ENCODE measurements around the gene LRRN2.

DNA sequence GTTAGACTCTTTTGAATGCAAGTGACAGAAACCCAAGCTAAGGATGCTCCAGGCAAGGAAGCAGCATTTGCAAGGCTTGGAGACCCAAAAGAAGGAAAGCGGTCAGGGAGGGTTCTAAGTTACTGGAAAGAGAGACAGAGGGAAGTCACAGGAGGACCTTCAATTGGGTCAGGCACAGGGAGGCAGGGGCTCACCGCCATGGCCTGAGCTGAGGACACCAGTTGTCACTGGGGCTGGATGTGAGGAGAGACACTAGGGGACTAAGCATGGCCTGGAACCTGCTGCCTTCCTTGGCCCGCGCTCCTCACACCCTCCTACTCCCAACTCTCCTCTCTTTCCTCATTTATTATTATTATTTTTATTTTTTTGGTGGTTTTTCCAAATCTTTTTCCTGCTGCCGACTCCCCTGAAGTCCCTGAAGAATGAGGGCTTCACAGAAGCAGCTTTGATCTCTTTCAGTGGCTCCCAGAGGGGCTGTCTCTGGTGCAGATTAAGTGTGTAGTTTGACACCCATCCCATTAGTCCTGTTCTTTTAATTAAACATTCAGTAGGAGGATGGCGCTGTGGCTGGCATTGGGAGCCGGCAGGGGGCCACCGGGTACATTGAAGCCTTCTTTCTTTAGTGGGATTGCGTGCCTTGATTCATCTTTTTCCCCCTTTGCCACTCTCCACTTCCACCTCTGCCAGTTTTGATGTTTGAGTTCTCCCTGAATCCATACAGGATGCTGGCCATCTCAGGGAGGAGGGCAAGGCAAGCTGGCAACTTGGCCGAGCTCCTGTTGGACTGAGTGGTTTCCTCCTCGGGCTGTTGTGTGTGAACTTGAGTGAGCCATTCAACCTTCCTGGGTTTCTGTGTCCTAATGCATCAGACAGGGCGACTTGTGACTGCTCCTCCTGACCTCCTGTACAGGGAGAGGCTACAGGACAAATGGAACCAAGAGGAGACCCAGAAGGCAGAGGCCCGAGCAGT is 110.0 kb downstream of the LRRN2 start:
- TF ChIP-seq, protein P1, sequence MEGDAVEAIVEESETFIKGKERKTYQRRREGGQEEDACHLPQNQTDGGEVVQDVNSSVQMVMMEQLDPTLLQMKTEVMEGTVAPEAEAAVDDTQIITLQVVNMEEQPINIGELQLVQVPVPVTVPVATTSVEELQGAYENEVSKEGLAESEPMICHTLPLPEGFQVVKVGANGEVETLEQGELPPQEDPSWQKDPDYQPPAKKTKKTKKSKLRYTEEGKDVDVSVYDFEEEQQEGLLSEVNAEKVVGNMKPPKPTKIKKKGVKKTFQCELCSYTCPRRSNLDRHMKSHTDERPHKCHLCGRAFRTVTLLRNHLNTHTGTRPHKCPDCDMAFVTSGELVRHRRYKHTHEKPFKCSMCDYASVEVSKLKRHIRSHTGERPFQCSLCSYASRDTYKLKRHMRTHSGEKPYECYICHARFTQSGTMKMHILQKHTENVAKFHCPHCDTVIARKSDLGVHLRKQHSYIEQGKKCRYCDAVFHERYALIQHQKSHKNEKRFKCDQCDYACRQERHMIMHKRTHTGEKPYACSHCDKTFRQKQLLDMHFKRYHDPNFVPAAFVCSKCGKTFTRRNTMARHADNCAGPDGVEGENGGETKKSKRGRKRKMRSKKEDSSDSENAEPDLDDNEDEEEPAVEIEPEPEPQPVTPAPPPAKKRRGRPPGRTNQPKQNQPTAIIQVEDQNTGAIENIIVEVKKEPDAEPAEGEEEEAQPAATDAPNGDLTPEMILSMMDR (IDR thresholded peaks at IDR 0.05 in 2 of 3, conservative IDR thresholded peaks at IDR 0.05 in 1 of 3; ENCODE audit: insufficient read depth in 2 of 3, low read depth in 1 of 3, low read length in 3 of 3) = peak; percentile 10 to 49 (median 28); a peak in 4 of 6 replicates
- TF ChIP-seq, protein P2, sequence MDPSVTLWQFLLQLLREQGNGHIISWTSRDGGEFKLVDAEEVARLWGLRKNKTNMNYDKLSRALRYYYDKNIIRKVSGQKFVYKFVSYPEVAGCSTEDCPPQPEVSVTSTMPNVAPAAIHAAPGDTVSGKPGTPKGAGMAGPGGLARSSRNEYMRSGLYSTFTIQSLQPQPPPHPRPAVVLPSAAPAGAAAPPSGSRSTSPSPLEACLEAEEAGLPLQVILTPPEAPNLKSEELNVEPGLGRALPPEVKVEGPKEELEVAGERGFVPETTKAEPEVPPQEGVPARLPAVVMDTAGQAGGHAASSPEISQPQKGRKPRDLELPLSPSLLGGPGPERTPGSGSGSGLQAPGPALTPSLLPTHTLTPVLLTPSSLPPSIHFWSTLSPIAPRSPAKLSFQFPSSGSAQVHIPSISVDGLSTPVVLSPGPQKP (CRISPR knock-in tag; IDR thresholded peaks at IDR 0.05) = no peak
- TF ChIP-seq POLR2A (conservative IDR thresholded peaks at IDR 0.05) (no peak), GATAD2A (IDR thresholded peaks at IDR 0.05) (no peak), HDAC2 (IDR thresholded peaks at IDR 0.05) (no peak)
- TF ChIP-seq, protein P3, sequence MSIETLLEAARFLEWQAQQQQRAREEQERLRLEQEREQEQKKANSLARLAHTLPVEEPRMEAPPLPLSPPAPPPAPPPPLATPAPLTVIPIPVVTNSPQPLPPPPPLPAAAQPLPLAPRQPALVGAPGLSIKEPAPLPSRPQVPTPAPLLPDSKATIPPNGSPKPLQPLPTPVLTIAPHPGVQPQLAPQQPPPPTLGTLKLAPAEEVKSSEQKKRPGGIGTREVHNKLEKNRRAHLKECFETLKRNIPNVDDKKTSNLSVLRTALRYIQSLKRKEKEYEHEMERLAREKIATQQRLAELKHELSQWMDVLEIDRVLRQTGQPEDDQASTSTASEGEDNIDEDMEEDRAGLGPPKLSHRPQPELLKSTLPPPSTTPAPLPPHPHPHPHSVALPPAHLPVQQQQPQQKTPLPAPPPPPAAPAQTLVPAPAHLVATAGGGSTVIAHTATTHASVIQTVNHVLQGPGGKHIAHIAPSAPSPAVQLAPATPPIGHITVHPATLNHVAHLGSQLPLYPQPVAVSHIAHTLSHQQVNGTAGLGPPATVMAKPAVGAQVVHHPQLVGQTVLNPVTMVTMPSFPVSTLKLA (conservative IDR thresholded peaks at IDR 0.05) = no peak

Data from K562 (cell line).